Measurements from ENCODE around the gene PARVG.

Gene PARVG

GRCh38 chr22:44195189-44195871 is 14.6 kb downstream of the PARVG start:
- no peak for DNase-seq

DNA sequence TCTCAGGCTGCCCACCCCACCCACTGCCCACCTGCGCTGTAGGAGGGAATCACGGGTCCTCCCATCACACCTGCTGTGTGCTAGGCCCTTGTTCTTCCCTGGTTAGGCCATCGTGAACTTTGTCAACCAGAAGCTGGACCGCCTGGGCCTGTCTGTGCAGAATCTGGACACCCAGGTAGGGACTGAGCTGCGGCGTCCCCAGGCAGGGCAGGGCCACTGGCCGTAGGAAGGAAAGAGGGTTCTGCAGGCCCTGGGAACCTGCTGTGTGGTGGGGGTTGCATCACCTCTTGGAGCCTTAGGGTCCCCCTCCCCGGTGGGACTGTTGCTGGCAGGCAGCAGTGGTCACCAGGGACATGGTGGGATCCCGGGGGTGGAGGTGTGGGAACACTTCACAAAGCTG is 15.5 kb downstream of the PARVG start:
- DNase-seq, result no peak

DNA sequence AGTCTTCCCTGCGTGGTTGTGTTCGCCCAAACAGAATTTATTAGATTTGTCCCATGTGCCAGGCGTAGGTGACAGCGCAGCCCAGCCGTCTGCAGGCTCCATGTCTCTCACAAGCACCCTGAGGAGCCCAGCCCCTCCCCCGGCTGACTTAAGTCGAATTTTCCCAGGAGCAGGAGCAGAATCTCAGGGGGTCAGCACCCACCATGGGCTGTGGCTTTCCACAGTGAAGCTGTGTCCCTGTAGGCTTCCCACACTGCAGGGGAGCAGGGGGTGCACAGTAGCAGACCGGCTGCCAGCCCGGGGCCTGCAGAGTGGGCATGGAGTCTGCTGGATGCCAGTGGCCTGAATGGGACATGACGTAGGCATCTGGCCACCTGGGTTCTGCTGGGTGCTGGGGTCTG is 16.0 kb downstream of the PARVG start:
- no peak for DNase-seq

GRCh38 chr22:44197271-44197670 is 16.5 kb downstream of the PARVG start:
- DNase-seq, result no peak

DNA sequence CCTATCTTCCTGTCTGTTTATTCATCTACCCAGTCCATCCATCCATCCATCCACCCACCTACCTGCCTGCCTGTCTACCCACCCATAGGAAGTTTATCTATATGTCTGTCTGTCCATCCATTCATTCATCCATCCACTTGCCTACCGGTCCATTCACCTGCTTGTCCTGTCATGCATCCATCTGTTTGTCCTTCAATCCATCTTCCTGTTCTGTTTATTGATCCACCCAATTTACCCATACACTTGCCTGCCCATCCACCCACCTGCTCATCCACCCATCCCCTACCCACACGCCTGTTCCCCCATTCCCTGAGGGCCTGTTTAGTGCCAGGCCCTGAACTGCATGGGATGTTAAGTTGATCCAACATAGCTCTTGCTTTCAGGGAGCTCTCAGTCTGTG is 18.4 kb downstream of the PARVG start:
- DNase-seq, result no peak

DNA sequence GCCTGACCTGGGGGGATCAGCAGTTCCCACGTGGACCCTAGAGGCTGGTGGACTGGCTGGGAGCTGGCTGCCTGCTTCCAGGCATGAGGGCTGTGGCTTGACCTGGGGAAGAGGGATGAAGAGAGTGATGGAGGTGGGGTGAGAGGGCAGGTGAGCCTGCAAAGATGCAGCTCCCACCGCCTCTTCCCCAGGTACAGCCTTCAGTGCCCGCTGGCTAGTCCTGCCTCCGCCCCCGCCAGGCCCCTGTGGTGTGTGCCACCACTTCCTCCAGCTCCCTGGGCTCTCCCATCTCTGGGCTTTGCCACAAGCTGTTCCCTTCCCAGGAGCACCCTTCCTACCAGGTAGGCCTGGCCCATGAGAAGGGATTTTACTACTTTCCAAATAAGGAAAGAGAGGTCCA is 19.1 kb downstream of the PARVG start:
- no peak for DNase-seq

- DNase-seq, result no peak
Measured at GRCh38 chr22:44200451-44200850, 19.7 kb downstream of the PARVG start.

GRCh38 chr22:44200855-44201550 is 20.3 kb downstream of the PARVG start:
- DNase-seq, result peak in 1 of 58 donors; percentile 18

DNA sequence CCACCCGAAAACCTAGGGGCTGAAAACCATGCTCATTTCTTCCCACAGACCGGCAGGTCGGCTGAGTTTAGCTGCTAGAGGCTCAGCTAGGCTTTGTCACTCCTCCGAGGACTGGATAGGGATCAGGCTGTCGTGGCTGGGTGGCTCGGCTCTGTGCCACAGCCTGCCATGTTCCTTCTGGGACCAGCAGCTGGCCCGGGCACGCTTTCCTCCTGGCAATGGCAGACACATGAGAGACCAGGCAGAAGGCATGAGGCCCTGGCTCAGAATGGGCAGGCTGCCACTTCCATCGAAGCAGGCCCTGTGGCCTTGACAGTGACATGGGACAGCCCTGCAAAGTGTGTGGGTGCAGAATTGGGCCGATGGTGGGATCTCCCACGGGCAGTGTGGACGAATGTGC is 20.9 kb downstream of the PARVG start:
- DNase-seq, result no peak

DNA sequence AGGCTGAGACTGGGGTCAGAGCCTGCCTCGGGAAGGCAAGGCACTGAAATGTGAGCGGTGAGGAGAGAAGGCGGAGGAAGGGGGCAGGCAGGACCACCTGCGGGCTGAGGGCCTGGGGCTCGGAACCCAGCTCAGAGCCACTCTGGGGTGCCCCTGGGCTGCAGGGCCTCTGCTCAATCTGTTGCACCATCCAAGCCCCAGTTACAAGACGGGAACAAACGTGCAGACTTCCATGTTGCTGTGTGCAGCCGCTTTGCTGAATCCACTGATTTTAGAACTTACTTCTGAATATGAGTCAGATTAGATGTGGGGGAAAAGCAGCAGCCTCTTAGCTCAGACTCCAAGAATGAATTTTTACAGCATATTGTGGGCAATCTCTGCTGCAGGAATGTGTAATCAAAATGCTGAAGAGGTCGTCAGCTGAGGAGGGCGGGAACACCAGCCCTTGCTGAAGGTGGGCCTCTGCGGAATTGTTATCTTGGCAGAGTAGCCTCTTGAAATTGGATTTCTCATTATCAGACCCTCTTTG is 21.6 kb downstream of the PARVG start:
- peak in 8 of 58 donors; percentile 9 to 65 (median 31) for DNase-seq

DNA sequence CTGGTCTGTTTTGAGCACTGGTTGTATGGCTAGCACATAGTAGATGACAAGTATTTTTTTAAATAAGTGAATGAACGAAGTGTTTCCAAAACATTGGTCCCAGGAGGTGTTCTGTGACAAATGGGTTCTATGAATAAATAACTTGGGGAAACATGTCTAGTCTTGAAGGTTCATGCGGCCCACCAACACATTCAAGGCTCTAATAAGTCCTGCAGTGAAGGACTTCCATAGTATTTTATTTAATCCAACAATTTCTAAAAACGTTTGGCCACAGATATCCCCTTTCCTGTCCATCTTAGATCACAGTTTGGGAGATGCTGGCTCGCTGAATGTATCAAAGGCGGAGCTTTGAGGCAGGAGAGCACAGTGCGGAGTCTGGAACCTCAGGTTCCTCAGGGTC is 22.5 kb downstream of the PARVG start:
- DNase-seq, result no peak

DNA sequence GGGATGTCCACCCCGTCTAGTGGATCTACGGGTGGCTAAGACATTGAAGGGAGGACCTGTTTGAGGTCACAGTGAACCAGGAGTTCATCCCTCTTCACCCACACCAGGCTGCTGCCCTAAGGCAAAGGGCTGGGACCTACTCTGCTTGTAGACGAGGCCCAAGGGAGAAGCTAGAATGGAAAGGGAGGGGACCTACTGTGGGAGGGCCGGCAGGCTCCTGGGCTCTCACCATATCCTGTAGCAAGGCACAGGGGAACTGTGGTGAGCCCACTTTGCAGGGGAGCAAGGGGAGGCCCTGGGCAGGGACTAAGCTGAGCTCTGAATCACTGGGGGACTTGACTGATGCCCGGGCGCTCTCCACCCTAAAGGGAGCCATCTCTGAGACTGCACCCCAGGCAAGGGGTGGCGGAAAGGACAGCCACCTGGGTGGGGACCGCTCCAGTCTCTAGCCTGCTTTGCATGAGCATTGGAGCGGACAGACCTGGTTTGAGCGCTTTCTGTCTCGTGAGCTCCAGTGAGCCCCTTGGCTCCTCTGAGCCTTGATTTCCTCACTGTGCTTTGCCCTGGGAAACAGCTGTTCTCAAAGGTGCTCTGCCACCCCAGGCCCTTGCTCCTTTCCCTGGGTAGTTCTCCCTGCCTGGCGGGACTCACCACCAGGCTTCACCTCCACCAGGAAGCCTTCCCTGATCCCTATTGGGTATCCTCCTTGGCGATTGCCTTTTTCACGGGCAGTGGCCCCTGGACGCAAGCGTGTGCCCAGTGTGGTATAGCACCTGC is 24.2 kb downstream of the PARVG start:
- DNase-seq, result no peak

DNA sequence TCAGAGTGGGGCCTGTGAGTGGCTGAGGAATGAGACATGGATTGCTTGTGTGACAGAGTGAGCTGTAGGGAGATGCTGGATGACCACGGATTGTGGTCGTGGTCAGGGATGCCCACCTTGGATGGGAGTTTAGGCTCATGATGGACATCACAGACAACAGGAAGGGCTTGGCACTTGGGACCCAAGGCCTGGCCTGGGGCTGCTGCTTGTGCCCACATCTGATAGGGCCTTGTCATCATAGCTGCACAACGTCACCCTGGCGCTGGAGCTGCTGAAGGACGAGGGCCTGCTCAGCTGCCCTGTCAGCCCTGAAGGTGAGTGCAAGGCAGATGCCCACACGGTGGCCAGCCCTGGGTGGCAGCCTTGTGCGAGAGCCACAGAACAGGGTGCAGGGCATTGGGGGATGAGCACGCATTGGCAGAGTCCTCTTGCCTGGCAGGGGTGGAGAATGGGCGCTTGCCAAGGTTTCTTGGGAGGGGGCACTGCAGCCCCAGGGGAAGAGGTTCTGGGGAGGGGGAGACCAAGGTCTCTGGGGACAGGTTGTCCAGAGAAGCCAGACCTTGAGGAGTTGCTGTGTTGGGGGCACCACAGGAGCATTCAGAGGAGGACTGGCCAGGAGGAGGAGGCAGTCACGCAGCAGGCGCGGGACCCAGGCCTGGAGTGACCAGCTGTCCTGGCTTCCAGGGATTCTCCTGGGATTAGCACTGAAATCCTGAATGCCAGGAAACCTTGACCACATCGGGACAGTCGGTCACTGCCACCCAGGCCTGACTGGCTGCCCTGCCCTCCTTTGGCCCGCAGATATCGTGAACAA is 25.0 kb downstream of the PARVG start:
- DNase-seq, result no peak

DNA sequence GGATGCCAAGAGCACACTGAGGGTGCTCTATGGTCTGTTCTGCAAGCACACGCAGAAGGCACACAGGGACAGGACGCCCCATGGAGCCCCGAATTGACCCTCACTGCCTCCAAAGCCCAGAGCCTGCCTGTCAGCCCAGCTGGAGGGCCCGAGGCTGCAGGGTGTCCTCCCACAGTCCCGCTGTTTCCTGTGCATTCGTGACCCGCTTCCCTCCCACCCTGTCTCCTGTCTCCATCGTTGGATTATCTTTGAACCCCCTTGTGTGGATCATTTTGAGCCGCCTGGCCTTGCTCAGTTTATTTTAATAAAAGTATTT is 25.6 kb downstream of the PARVG start:
- DNase-seq, result no peak

GRCh38 chr22:44206696-44207095 is 26.0 kb downstream of the PARVG start:
- no peak for DNase-seq

- no peak for DNase-seq
Measured at GRCh38 chr22:44207173-44207980, 26.7 kb downstream of the PARVG start.

- DNase-seq, result no peak
Measured at GRCh38 chr22:44207981-44208317, 27.2 kb downstream of the PARVG start.

- no peak for DNase-seq
Measured at GRCh38 chr22:44209343-44209742, 28.6 kb downstream of the PARVG start.

- no peak for DNase-seq
Measured at GRCh38 chr22:44210722-44211121, 30.0 kb downstream of the PARVG start.

DNA sequence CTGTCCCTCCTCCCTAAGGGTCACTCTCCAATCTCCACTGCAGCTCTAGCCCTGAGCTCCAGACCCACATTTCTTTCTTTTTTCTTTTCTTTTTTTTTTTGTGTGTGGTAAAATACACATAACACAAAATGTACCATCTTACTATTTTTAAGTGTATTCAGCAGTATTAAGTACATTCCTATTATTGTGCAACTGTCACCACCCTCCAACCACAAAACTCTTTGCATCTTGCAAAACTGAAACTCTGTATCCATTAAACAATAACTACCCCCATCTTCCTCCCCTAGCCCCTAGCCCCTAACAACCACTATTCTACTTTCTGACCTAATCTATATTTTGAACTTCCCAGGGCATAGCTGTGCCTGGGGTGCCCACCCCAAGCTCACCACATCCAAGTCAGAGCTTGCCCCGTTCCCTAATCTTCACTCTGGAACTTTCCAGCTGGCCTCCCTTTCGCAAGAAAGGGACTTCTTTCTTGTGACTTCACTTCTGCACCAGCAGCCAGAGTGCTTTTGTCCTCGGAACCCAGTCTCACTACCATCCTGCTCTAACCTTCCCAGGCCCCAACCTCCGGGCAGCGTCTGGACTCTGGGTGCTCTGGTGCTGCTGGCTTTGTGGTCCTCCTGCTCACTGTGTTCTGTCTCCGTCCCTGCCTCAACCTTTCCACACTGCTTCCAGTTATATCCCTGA is 30.7 kb downstream of the PARVG start:
- DNase-seq, result no peak

Data from anterior cingulate cortex (tissue), 58 donors.